Natural killer cell (primary cell): ENCODE data around the gene HMG20B. TPM values are rescaled to one million over a fixed set of nuclear protein-coding genes. Genes with fewer than 3 reads are reported as not detected.
"Not testable (repeated sequence)": the region's sequence is repeated elsewhere in the genome, so short reads cannot be mapped to it uniquely, and the experiment has no call there.

Experiments used
- ATAC-seq, 3 donors: fragments of 150-1000 bp in 2 of 3; fragments of 200-7000 bp in 1 of 3; cut with Tn5 transposase; 1 replicate in 1 of 3; 2 replicates in 2 of 3; pipeline ENCODE4 v1.10.0; 2021; ENCODE audit warnings: mild to moderate bottlenecking in 2 of 3, moderate library complexity in 2 of 3
- DNase-seq, 2 donors: peaks; one replicate each; pipeline versions ENCODE4 v3.0.0 to v3.0.0-alpha.2; 2013 to 2021; ENCODE audit warnings: mixed read lengths in 1 of 2
- H3K27ac ChIP-seq: one replicate; pipeline ENCODE4 v1.5.1; 2013; ENCODE audit warnings: mild to moderate bottlenecking, low read length
- H3K27me3 ChIP-seq: one replicate; pipeline ENCODE4 v1.6.1; 2013; ENCODE audit warnings: low read length; ENCODE audit not compliant: control insufficient read depth, insufficient read depth
- H3K36me3 ChIP-seq: one replicate; pipeline ENCODE4 v1.6.1; 2013; ENCODE audit warnings: low read length; ENCODE audit not compliant: control insufficient read depth, insufficient read depth
- H3K4me1 ChIP-seq: one replicate; pipeline ENCODE4 v1.6.1; 2013; ENCODE audit warnings: low read length; ENCODE audit not compliant: control insufficient read depth, insufficient read depth
- H3K4me3 ChIP-seq: one replicate; pipeline ENCODE4 v1.5.1; 2013; ENCODE audit warnings: low read length
- H3K9me3 ChIP-seq: one replicate; pipeline ENCODE4 v1.6.1; 2013; ENCODE audit warnings: low read length; ENCODE audit not compliant: control insufficient read depth, insufficient read depth
- H3K27ac Mint-ChIP-seq, 2 donors: one replicate each; pipeline ENCODE4 v1.8.0; 2022; ENCODE audit warnings: mild to moderate bottlenecking in 2 of 2, mixed read lengths in 2 of 2, moderate library complexity in 1 of 2
- H3K27me3 Mint-ChIP-seq, 2 donors: one replicate each; pipeline ENCODE4 v1.8.0; 2022; ENCODE audit warnings: low read depth in 2 of 2, mixed read lengths in 2 of 2
- H3K36me3 Mint-ChIP-seq: one replicate; pipeline ENCODE4 v1.8.0; 2022; ENCODE audit warnings: mixed read lengths
- H3K4me1 Mint-ChIP-seq, 2 donors: one replicate each; pipeline ENCODE4 v1.8.0; 2022; ENCODE audit warnings: mixed read lengths in 2 of 2
- H3K4me3 Mint-ChIP-seq: one replicate; pipeline ENCODE4 v1.8.0; 2022; ENCODE audit warnings: mild to moderate bottlenecking, moderate library complexity, mixed read lengths
- H3K9me3 Mint-ChIP-seq, 2 donors: one replicate each; pipeline ENCODE4 v1.8.0; 2022; ENCODE audit warnings: mixed read lengths in 2 of 2
- WGBS: methylation state at CpG from one replicate; pipeline ENCODE4 v1.1.7; 2013; ENCODE audit warnings: missing lambda C conversion rate; ENCODE audit not compliant: insufficient coverage; 5-methylcytosine and 5-hydroxymethylcytosine counted together
- intact Hi-C: fragments of 100-400 bp; cut with micrococcal nuclease; formaldehyde crosslinking; loops from one replicate; pipeline ENCODE4 v1.14.2; 2022
- total RNA-seq, 4 donors: library from RNA; stranded (reverse); fragments of 120-200 nt in 1 of 4; gene quantifications; one replicate each; pipeline versions ENCODE4 v1.2.3 to v1.2.4, GENCODE V29; 2013 to 2022
- TF ChIP-seq, protein P1 (sequence below): fragments of 200-600 bp; IDR thresholded peaks from one replicate; pipeline ENCODE4 v1.8.0; 2022; ENCODE audit warnings: antibody characterized with exemption

HMG20B gene
- total RNA-seq, 3 donors from 2014 or later (not counting 1 experiment from before 2014, with no cell fraction given) = 45.8 to 57.5 (median 52.1) TPM

DNA sequence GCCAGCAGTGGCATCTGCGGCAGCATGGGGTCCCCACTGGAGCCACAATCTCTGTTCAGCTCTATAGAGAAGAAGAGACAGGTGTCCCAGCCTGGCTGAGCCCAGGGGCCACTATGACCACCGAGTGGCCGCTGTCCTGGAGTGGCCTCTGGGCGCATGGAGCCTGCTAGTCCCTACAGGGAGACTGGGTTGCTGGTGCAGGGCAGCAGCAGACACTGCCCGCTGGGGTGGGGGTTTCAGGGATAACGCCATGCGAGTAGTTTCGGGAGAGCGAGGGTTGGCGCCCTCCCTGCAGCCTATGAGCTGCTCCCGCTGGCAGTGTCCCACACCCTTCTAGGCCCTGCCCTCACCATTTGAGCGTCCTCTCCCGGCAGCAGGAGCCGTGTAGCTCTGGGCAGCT lies 44.7 kb upstream of the HMG20B start:
- Histone ChIP-seq H3K4me1 (no peaks in the 10 kb centered on the region), H3K9me3 (no peaks in the 10 kb centered on the region), H3K27ac (no peak overlapping the region), H3K4me3 (no peak overlapping the region), H3K36me3 (peaks cover 61% of the 10 kb centered on the region), H3K27me3 (no peaks in the 10 kb centered on the region)
- 99% methylated on average over 14 of the region's 14 CpGs for WGBS
- no peak overlapping the region for H3K4me3 Mint-ChIP-seq
- no peaks in the 10 kb centered on the region for H3K27me3 Mint-ChIP-seq
- no peaks in the 10 kb centered on the region for H3K9me3 Mint-ChIP-seq
- no peak for ATAC-seq
- intact Hi-C loops = no loop called here
- H3K36me3 Mint-ChIP-seq = no peaks in the 10 kb centered on the region
- no peak overlapping the region for H3K27ac Mint-ChIP-seq
- no peak for DNase-seq
- TF ChIP-seq, protein P1, sequence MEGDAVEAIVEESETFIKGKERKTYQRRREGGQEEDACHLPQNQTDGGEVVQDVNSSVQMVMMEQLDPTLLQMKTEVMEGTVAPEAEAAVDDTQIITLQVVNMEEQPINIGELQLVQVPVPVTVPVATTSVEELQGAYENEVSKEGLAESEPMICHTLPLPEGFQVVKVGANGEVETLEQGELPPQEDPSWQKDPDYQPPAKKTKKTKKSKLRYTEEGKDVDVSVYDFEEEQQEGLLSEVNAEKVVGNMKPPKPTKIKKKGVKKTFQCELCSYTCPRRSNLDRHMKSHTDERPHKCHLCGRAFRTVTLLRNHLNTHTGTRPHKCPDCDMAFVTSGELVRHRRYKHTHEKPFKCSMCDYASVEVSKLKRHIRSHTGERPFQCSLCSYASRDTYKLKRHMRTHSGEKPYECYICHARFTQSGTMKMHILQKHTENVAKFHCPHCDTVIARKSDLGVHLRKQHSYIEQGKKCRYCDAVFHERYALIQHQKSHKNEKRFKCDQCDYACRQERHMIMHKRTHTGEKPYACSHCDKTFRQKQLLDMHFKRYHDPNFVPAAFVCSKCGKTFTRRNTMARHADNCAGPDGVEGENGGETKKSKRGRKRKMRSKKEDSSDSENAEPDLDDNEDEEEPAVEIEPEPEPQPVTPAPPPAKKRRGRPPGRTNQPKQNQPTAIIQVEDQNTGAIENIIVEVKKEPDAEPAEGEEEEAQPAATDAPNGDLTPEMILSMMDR = no peak
- H3K4me1 Mint-ChIP-seq = peaks cover 0 to 4% of the 10 kb centered on the region in 2 donors

DNA sequence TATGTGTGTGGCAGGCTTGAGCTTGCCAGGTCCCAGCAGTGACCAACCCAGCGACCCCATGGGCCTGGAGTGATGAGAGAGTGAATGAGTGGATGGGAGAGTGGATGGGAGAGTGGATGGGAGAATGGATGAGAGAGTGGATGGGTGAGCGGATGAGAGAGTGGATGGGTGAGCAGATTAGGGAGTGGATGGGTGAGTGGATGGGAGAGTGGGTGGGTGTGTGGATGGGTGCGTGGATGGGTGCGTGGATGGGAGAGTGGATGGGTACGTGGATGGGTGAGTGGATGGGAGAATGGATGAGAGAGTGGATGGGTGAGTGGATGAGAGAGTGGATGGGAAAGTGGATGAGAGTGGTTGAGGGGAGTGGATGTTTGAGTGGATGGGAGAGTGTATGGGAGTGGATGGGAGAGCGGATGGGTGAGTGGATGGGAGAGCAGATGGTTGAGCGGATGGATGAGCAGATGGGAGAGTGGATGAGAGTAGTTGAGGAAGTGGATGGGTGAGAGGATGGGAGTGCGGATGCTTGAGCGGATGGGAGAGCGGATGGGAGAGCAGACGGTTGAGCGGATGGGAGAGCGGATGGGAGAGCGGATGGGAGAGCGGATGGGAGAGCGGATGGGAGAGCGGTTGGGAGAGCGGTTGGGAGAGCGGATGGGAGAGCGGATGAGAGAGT lies 44.1 kb upstream of the HMG20B start:
- H3K36me3 ChIP-seq = peaks cover 61% of the 10 kb centered on the region
- H3K4me1 Mint-ChIP-seq = peaks cover 0 to 4% of the 10 kb centered on the region in 2 donors
- no peaks in the 10 kb centered on the region for H3K4me1 ChIP-seq
- no peaks in the 10 kb centered on the region for H3K9me3 Mint-ChIP-seq
- 99% methylated on average over 20 of the region's 20 CpGs for WGBS
- ATAC-seq (no peak), DNase-seq (no peak)
- intact Hi-C loops = no loop called here
- no peak overlapping the region for H3K4me3 ChIP-seq
- H3K36me3 Mint-ChIP-seq = no peaks in the 10 kb centered on the region
- no peak overlapping the region for H3K27ac Mint-ChIP-seq
- no peak overlapping the region for H3K27ac ChIP-seq
- no peaks in the 10 kb centered on the region for H3K27me3 ChIP-seq
- no peak overlapping the region for H3K4me3 Mint-ChIP-seq
- H3K27me3 Mint-ChIP-seq = no peaks in the 10 kb centered on the region
- no peaks in the 10 kb centered on the region for H3K9me3 ChIP-seq
- TF ChIP-seq, protein P1 = no peak

DNA sequence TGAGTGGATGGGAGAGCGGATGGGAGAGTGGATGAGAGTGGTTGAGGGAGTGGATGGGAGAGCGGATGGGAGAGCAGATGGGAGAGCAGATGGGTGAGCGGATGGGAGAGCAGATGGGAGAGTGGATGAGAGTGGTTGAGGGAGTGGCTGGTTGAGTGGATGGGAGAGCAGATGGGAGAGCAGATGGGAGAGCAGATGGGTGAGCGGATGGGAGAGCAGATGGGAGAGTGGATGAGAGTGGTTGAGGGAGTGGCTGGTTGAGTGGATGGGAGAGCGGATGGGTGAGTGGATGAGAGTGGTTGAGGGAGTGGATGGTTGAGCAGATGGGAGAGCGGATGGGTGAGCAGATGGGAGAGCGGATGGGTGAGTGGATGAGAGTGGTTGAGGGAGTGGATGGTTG lies 43.4 kb upstream of the HMG20B start:
- H3K4me1 ChIP-seq, H3K27me3 ChIP-seq, H3K4me3 Mint-ChIP-seq, H3K9me3 ChIP-seq, H3K27me3 Mint-ChIP-seq, H3K27ac Mint-ChIP-seq, DNase-seq, H3K36me3 Mint-ChIP-seq, intact Hi-C loops, H3K4me1 Mint-ChIP-seq, H3K4me3 ChIP-seq, ATAC-seq, H3K27ac ChIP-seq, H3K9me3 Mint-ChIP-seq: not testable (repeated sequence)
- H3K36me3 ChIP-seq = peaks cover 57% of the 10 kb centered on the region
- 98% methylated on average over 7 of the region's 7 CpGs for WGBS

DNA sequence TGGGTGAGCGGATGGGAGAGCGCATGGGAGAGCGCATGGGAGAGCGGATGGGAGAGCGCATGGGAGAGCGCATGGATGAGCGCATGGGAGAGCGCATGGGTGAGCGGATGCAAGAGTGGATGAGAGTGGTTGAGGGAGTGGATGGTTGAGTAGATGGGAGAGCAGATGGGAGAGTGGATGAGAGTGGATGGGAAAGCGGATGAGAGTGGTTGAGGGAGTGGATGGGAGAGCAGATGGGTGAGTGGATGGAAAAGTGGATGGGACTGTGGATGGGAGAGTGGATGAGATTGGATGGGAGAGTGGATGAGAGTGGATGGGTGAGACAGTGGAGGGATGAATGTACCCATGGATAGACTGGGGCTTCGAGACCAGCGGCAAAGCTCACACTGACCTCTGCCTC lies 42.4 kb upstream of the HMG20B start:
- H3K36me3 ChIP-seq = peaks cover 64% of the 10 kb centered on the region
- no peak overlapping the region for H3K4me3 ChIP-seq
- DNase-seq (no peak), ATAC-seq (no peak)
- intact Hi-C loops = no loop called here
- over 99% methylated on average over 12 of the region's 12 CpGs for WGBS
- no peaks in the 10 kb centered on the region for H3K9me3 ChIP-seq
- TF ChIP-seq, protein P1 = no peak
- H3K4me1 ChIP-seq = no peaks in the 10 kb centered on the region
- H3K4me1 Mint-ChIP-seq = peaks cover 0 to 7% of the 10 kb centered on the region in 2 donors
- H3K36me3 Mint-ChIP-seq = no peaks in the 10 kb centered on the region
- no peaks in the 10 kb centered on the region for H3K27me3 ChIP-seq
- H3K9me3 Mint-ChIP-seq = no peaks in the 10 kb centered on the region
- H3K27ac Mint-ChIP-seq = no peak overlapping the region
- H3K27ac ChIP-seq = no peak overlapping the region
- H3K4me3 Mint-ChIP-seq = no peak overlapping the region
- no peaks in the 10 kb centered on the region for H3K27me3 Mint-ChIP-seq
